Activated B cell treated with CpG ODN at 0.5 μM for 24 hours (primary cell): ENCODE measurements around the gene TEPSIN. TPM values are rescaled to one million over a fixed set of nuclear protein-coding genes. Genes with fewer than 3 reads are reported as not detected.

ENCODE experiments used
- ATAC-seq: fragments of 200-7000 bp; cut with Tn5 transposase; one replicate; pipeline ENCODE4 v1.10.0; 2021; ENCODE audit warnings: low read depth, mild to moderate bottlenecking, moderate library complexity
- CTCF ChIA-PET: fragments of 350-600 bp; sonication (Branson Sonifier 250); formaldehyde crosslinking; loops from one replicate; lab custom pipeline; 2021; ENCODE audit warnings: antibody characterized with exemption; lab: Charles Lee
- POLR2A ChIA-PET: fragments of 350-600 bp; sonication (Branson Sonifier 250); formaldehyde crosslinking; loops from one replicate; lab custom pipeline; 2021; ENCODE audit warnings: antibody characterized with exemption; lab: Charles Lee
- DNase-seq: peaks from one replicate; pipeline ENCODE4 v3.0.0; 2022
- H3K27ac Mint-ChIP-seq: one replicate; pipeline ENCODE4 v1.8.0; 2020; ENCODE audit warnings: mixed read lengths
- H3K27me3 Mint-ChIP-seq: one replicate; pipeline ENCODE4 v1.8.0; 2021; ENCODE audit warnings: mixed read lengths
- H3K36me3 Mint-ChIP-seq: one replicate; pipeline ENCODE4 v1.8.0; 2021; ENCODE audit warnings: low read depth, mixed read lengths
- H3K4me1 Mint-ChIP-seq: one replicate; pipeline ENCODE4 v1.8.0; 2021; ENCODE audit warnings: mixed read lengths
- H3K4me3 Mint-ChIP-seq: one replicate; pipeline ENCODE4 v1.8.0; 2020; ENCODE audit warnings: mild to moderate bottlenecking, mixed read lengths
- H3K9me3 Mint-ChIP-seq: one replicate; pipeline ENCODE4 v1.8.0; 2020; ENCODE audit warnings: mixed read lengths
- intact Hi-C: fragments of 100-400 bp; cut with micrococcal nuclease; formaldehyde crosslinking; loops from one replicate; pipeline ENCODE4 v1.15.1; 2024
- total RNA-seq: library from RNA; stranded (reverse); gene quantifications from 2 replicates; pipeline ENCODE4 v1.2.3, GENCODE V29; 2022
- TF ChIP-seq, protein P1 (sequence below): fragments of 200-600 bp; IDR thresholded peaks from one replicate; pipeline ENCODE4 v1.8.0; 2022; ENCODE audit warnings: antibody characterized with exemption, mild to moderate bottlenecking

The TEPSIN gene
- total RNA-seq, 1 donor from 2014 or later, result 102 TPM

DNA sequence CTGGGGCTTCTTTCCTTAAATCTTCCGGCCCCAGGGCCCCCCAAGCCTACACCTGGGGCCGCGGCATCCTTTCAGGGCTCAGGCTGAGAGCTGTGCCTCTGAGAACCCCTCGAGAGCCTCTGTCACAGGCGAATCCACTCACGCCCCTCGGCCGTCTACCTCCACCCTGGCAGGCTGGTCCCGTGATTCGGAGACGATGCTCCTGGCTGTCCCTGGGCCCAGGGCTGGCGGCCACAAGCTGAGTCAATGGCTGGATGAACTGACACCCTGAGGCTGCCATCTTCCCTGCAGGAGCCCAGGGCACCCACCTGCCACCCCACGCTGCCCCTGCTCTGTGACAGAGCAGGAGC lies 4.4 kb downstream of the TEPSIN start:
- H3K36me3 Mint-ChIP-seq, result peaks cover 35% of the 10 kb centered on the region
- ATAC-seq, result no peak
- H3K9me3 Mint-ChIP-seq, result no peaks in the 10 kb centered on the region
- no peak for DNase-seq
- no peaks in the 10 kb centered on the region for H3K27me3 Mint-ChIP-seq
- H3K27ac Mint-ChIP-seq, result no peak overlapping the region
- H3K4me1 Mint-ChIP-seq, result peaks cover 34% of the 10 kb centered on the region
- CTCF ChIA-PET, result no interaction called here
- POLR2A ChIA-PET, result no interaction called here
- intact Hi-C loops, result no loop called here
- TF ChIP-seq, protein P1, sequence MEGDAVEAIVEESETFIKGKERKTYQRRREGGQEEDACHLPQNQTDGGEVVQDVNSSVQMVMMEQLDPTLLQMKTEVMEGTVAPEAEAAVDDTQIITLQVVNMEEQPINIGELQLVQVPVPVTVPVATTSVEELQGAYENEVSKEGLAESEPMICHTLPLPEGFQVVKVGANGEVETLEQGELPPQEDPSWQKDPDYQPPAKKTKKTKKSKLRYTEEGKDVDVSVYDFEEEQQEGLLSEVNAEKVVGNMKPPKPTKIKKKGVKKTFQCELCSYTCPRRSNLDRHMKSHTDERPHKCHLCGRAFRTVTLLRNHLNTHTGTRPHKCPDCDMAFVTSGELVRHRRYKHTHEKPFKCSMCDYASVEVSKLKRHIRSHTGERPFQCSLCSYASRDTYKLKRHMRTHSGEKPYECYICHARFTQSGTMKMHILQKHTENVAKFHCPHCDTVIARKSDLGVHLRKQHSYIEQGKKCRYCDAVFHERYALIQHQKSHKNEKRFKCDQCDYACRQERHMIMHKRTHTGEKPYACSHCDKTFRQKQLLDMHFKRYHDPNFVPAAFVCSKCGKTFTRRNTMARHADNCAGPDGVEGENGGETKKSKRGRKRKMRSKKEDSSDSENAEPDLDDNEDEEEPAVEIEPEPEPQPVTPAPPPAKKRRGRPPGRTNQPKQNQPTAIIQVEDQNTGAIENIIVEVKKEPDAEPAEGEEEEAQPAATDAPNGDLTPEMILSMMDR, result no peak
- no peak overlapping the region for H3K4me3 Mint-ChIP-seq

DNA sequence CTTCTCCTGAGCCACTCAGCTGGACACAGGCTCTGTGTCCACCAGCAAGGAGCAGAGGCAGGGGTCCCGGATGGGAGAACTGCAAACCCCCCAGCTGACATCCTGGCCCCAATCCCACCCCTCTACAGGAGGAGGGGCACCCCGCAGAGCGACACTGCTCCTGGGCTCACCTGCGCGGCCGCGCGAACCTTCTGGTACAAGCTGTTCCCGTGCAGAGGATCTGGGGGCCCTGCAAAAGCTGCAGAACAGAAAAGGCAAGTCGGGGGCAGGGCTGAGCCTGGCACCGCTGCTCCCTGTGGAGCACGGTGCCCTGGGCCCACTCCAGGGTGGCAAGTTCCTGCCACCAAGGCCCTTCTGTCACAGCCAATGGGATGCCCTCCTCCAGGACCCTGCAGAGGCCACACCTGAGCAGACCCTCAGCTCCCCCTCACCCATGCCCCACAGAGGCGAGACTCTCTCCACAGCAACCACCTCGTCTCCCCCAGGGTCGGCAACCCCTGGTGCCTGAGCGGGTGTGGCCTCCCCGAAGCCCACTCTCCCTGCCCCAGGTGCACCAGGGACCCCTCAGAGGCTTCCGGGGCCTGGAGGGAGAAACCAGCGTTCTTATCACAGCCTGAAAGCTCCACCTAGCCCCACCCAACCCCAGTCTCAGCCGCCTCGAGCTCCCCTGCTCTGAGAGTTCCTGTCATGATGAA lies 4.9 kb downstream of the TEPSIN start:
- CTCF ChIA-PET, result no interaction called here

DNA sequence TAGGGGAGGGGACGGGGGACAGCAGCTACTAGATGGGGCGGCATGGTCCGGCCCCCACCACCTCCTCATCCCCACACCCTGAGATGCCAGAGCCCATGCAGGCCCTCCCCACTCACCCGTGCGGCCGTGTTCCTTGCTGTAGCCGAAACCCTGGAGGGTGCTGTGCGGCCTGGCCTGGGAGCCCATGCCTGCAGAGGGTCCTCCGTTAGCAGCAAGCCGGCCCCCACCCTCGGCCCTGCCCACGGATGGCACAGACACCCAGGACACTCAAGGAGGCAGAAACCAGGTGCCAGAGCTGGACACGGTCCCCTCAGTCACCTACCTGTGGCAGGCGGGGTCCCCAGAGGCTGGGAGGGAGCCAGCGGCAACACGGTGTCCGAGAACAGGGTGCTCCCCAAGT lies 5.5 kb downstream of the TEPSIN start:
- Mint-ChIP-seq H3K9me3 (no peaks in the 10 kb centered on the region), H3K4me3 (no peak overlapping the region), H3K27me3 (no peaks in the 10 kb centered on the region), H3K27ac (no peak overlapping the region), H3K36me3 (peaks cover 37% of the 10 kb centered on the region), H3K4me1 (peaks cover 37% of the 10 kb centered on the region)
- DNase-seq (no peak), ATAC-seq (no peak)
- POLR2A ChIA-PET, result no interaction called here
- TF ChIP-seq, protein P1, result no peak
- CTCF ChIA-PET, result no interaction called here
- intact Hi-C loops, result no loop called here

More for the DNA sequence above, 4.9 kb downstream of the TEPSIN start:
- intact Hi-C loops, result no loop called here
- no peaks in the 10 kb centered on the region for H3K27me3 Mint-ChIP-seq
- DNase-seq (no peak), ATAC-seq (no peak)
- H3K27ac Mint-ChIP-seq, result no peak overlapping the region
- TF ChIP-seq, protein P1, result no peak
- no peak overlapping the region for H3K4me3 Mint-ChIP-seq
- peaks cover 32% of the 10 kb centered on the region for H3K4me1 Mint-ChIP-seq
- no peaks in the 10 kb centered on the region for H3K9me3 Mint-ChIP-seq
- H3K36me3 Mint-ChIP-seq, result peaks cover 35% of the 10 kb centered on the region
- POLR2A ChIA-PET, result no interaction called here

DNA sequence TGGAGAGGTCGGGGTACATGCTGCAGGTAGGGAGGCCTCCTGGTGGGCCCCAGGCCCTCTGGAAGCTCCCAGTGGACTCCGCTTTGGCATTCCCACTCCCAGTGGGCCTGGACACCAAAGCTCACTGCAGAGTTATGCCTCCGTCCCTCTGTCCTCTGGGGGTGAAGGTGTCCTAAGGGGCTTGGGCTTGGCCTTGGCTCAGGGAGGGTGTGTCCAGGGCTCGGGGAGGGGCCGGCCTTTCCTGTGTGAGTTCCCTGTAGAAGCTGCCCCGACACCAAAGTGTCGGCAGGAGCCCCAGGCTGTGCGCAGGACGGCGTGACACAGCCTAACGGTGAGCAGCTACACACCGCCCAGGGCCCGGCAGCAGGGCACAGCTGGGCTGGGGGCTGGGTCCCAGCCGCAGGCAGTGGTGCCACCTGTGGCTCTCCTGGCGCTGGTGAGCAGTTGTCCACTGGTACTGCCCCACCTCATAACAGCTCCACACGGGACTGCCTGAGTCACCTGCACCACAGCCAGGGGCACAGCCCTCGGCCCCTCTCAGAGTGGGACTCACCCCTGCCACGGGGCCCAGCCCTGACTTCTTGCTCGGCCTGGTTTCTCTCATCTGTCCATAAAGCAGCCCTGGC lies 6.1 kb downstream of the TEPSIN start:
- DNase-seq (no peak), ATAC-seq (no peak)
- TF ChIP-seq, protein P1, result no peak
- POLR2A ChIA-PET, result no interaction called here
- Mint-ChIP-seq H3K27ac (no peak overlapping the region), H3K4me1 (peaks cover 38% of the 10 kb centered on the region), H3K36me3 (peaks cover 35% of the 10 kb centered on the region), H3K9me3 (no peaks in the 10 kb centered on the region), H3K4me3 (no peak overlapping the region), H3K27me3 (no peaks in the 10 kb centered on the region)
- CTCF ChIA-PET, result no interaction called here
- intact Hi-C loops, result no loop called here

DNA sequence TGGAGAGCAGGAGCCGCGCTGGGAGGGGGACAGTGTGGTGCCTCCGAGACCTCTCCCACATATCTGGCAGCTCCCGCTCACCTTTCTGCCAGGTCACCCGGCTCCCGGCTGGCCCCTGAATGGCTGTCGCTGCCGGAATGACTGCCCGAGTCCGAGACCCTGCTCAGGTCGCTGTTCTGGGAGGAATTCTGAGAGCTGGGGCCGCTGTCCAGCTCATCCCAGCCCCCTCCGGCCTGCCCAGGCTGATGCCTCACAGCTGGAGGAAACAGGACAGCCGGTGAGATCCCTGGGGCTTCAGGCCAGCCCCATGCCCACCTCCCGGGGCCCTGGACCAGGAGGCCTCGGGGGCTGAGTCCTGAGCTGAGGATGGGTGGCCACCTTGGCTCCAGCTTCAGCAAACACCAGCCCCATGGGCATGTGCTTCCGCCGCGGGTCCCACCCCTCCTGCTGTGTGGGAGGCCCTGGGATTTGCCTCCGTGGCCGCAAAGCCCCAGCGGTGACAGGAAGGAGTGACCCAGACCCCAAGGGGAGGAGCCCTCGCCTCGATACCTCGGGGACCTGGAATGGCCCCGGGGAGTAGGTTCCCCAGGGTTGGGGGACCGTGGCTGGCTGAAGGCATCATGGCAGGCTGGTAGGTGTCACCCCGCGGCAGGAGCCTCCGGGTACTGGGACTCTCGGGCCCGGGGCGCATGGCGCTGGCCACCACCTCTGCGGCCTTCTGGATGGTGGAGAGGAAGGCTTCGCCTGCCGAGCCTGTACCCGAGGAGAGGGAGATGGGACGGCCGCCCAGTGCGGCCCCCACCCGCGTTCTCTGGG lies 6.9 kb downstream of the TEPSIN start:
- peaks cover 34% of the 10 kb centered on the region for H3K36me3 Mint-ChIP-seq
- POLR2A ChIA-PET, result no interaction called here

More for the DNA sequence above, 6.9 kb downstream of the TEPSIN start:
- intact Hi-C loops, result no loop called here
- no peaks in the 10 kb centered on the region for H3K9me3 Mint-ChIP-seq
- no peak overlapping the region for H3K27ac Mint-ChIP-seq
- CTCF ChIA-PET, result no interaction called here
- ATAC-seq (no peak), DNase-seq (no peak)
- peaks cover 36% of the 10 kb centered on the region for H3K4me1 Mint-ChIP-seq
- H3K4me3 Mint-ChIP-seq, result no peak overlapping the region
- H3K27me3 Mint-ChIP-seq, result no peaks in the 10 kb centered on the region
- TF ChIP-seq, protein P1, result no peak
